ENCODE measurements around the gene LAG3. TPM values are rescaled to one million over a fixed set of nuclear protein-coding genes. Genes with fewer than 3 reads are reported as not detected.

LAG3 gene
- total RNA-seq, 4 donors from 2014 or later = 0.60 to 1.4 TPM; not detected in 2

GRCh38 chr12:6810758-6811157, 38.4 kb downstream of the LAG3 start:
- Histone ChIP-seq H3K4me3 (no peak overlapping the region), H3K27ac (no peak overlapping the region), H3K36me3 (no peaks in the 10 kb centered on the region), H3K9me3 (no peaks in the 10 kb centered on the region), H3K4me1 (no peaks in the 10 kb centered on the region), H3K27me3 (no peaks in the 10 kb centered on the region)
- no peak for DNase-seq (ENCODE audit: low spot score in 2 of 2)
- TF ChIP-seq EP300 (IDR thresholded peaks at IDR 0.05) (no peak), CTCF (IDR thresholded peaks at IDR 0.05) (no peak), POLR2A (IDR thresholded peaks at IDR 0.05) (no peak), POLR2AphosphoS5 (IDR thresholded peaks at IDR 0.05) (no peak)
- whole genome bisulfite sequencing = 84% methylated on average over 1 of the region's 1 CpG

DNA sequence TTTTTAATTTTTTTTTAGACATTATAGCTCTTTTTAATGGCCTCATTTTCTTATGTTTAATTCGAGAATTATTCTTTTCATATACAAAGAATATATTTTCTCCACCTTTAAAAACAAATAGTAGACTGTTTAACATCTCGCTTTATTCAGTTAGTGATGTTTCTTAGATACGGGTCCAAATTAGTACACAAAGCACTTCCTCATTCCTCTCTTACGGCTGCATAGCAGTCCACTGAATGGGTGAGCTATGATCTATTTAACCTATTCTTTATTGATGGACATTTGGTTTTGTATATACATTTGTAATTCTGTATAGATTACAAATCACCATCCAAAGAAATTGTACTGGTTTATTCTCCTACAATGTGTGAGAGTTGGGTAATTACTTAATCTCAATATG, 41.0 kb downstream of the LAG3 start:
- Histone ChIP-seq H3K27me3 (no peaks in the 10 kb centered on the region), H3K36me3 (no peaks in the 10 kb centered on the region), H3K4me3 (no peak overlapping the region), H3K9me3 (no peaks in the 10 kb centered on the region), H3K4me1 (no peaks in the 10 kb centered on the region), H3K27ac (no peak overlapping the region)
- DNase-seq (ENCODE audit: low spot score in 2 of 2) = no peak
- 47% methylated on average over 4 of the region's 4 CpGs for WGBS
- no peak for TF ChIP-seq POLR2A (IDR thresholded peaks at IDR 0.05)
- TF ChIP-seq EP300 (IDR thresholded peaks at IDR 0.05) = no peak
- TF ChIP-seq POLR2AphosphoS5 (IDR thresholded peaks at IDR 0.05) = no peak
- no peak for TF ChIP-seq CTCF (IDR thresholded peaks at IDR 0.05)

GRCh38 chr12:6816598-6816997, 44.3 kb downstream of the LAG3 start:
- Histone ChIP-seq H3K36me3 (no peaks in the 10 kb centered on the region), H3K4me3 (no peak overlapping the region), H3K27me3 (peaks cover 2% of the 10 kb centered on the region), H3K4me1 (peaks cover 9% of the 10 kb centered on the region), H3K9me3 (no peaks in the 10 kb centered on the region), H3K27ac (no peak overlapping the region)
- 65% methylated on average over 3 of the region's 3 CpGs for WGBS
- DNase-seq (ENCODE audit: low spot score in 2 of 2) = no peak
- TF ChIP-seq CTCF (IDR thresholded peaks at IDR 0.05) = no peak
- no peak for TF ChIP-seq POLR2A (IDR thresholded peaks at IDR 0.05)

DNA sequence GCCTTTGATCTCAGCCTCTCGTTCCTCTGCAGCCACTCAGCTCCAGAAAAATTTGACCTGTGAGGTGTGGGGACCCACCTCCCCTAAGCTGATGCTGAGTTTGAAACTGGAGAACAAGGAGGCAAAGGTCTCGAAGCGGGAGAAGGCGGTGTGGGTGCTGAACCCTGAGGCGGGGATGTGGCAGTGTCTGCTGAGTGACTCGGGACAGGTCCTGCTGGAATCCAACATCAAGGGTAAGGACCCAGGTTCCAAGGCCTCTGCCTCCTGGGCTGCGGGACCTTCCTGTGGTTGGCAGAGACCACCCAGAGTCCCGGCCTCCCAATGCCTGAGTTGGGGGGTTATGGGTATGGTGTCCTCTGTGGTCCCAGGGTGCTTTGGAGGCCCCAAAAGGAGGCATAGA, 44.8 kb downstream of the LAG3 start:
- Histone ChIP-seq H3K4me1 (peaks cover 14% of the 10 kb centered on the region), H3K36me3 (no peaks in the 10 kb centered on the region), H3K9me3 (no peaks in the 10 kb centered on the region), H3K4me3 (no peak overlapping the region), H3K27ac (no peak overlapping the region), H3K27me3 (peaks cover 7% of the 10 kb centered on the region)
- TF ChIP-seq CTCF (IDR thresholded peaks at IDR 0.05) = no peak
- WGBS = 82% methylated on average over 6 of the region's 8 CpGs
- no peak for DNase-seq (ENCODE audit: low spot score in 2 of 2)

DNA sequence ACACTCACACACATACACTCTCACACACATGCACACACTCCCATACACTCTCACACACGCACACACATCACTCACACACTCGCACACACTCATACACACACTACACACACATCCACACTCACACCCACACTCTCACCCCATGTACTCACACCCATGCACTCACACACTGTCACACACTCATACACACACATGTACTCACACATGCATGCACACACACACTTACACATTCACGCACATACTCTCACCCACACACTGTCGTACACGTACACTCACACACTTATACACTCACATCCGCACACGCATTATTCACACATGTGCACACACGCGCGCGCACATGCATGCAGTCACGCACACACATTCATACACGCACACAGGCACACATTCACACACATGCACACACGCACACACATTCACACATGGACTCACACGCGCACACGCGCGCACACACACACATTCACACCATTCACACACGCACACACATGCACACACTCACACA, 45.4 kb downstream of the LAG3 start:
- H3K4me3 ChIP-seq = no peak overlapping the region
- no peak overlapping the region for H3K27ac ChIP-seq
- peaks cover 13% of the 10 kb centered on the region for H3K27me3 ChIP-seq
- DNase-seq (ENCODE audit: low spot score in 2 of 2) = no peak
- TF ChIP-seq POLR2AphosphoS5 (IDR thresholded peaks at IDR 0.05) (no peak), EP300 (IDR thresholded peaks at IDR 0.05) (no peak), CTCF (IDR thresholded peaks at IDR 0.05) (no peak), POLR2A (IDR thresholded peaks at IDR 0.05) (no peak)
- H3K36me3 ChIP-seq = no peaks in the 10 kb centered on the region
- 85% methylated on average over 20 of the region's 20 CpGs for WGBS
- peaks cover 15% of the 10 kb centered on the region for H3K4me1 ChIP-seq
- H3K9me3 ChIP-seq = no peaks in the 10 kb centered on the region
